Neural cell (in vitro differentiated cells): Measurements from ENCODE around the gene SEC14L6. TPM values are rescaled to one million over a fixed set of nuclear protein-coding genes. Genes with fewer than 3 reads are reported as not detected.
"Not testable (repeated sequence)": the region's sequence is repeated elsewhere in the genome, so short reads cannot be mapped to it uniquely, and the experiment has no call there.

Experiments
- H2AFZ ChIP-seq: fragments of 200-600, 300-800 bp; sonication (generic), shearing (Covaris generic); 2 replicates; pipeline ENCODE4 v1.6.0; 2014; ENCODE audit warnings: low read depth, mild to moderate bottlenecking, antibody characterized with exemption, low read length, moderate library complexity
- H3F3A ChIP-seq: fragments of 200-600 bp; shearing (Covaris generic); 2 replicates; pipeline ENCODE4 v1.6.1; 2016; ENCODE audit warnings: mild to moderate bottlenecking, moderate library complexity, mixed read lengths, antibody characterized with exemption, low read length; ENCODE audit not compliant: insufficient read depth, poor library complexity, severe bottlenecking
- H3K27ac ChIP-seq: fragments of 200-600, 300-800 bp; sonication (generic), shearing (Covaris generic); 2 replicates; pipeline ENCODE4 v1.5.1; 2014; ENCODE audit warnings: mild to moderate bottlenecking, low read length, moderate library complexity
- H3K27me3 ChIP-seq: fragments of 300-800, 200-600 bp; sonication (generic), shearing (Covaris generic); 2 replicates; pipeline ENCODE4 v1.6.0; 2014; ENCODE audit warnings: mild to moderate bottlenecking, low read depth, low read length, moderate library complexity; ENCODE audit not compliant: insufficient read depth
- H3K36me3 ChIP-seq: fragments of 300-800, 200-600 bp; sonication (generic), shearing (Covaris generic); 2 replicates; pipeline ENCODE4 v1.5.1; 2014; ENCODE audit warnings: mild to moderate bottlenecking, antibody characterized with exemption, low read length, moderate library complexity; ENCODE audit not compliant: insufficient read depth
- H3K4me2 ChIP-seq: fragments of 300-800, 200-600 bp; sonication (generic), shearing (Covaris generic); 2 replicates; pipeline ENCODE4 v1.6.0; 2014; ENCODE audit warnings: mild to moderate bottlenecking, low read length
- H3K4me3 ChIP-seq: fragments of 300-800, 200-600 bp; sonication (generic), shearing (Covaris generic); 2 replicates; pipeline ENCODE4 v1.5.1; 2014; ENCODE audit warnings: mild to moderate bottlenecking, low read length, moderate library complexity
- H3K79me2 ChIP-seq: fragments of 200-600 bp; shearing (Covaris generic); replicated peaks from 2 replicates; pipeline ENCODE4 v1.6.0; 2014; ENCODE audit warnings: mild to moderate bottlenecking, low read length, moderate library complexity; ENCODE audit not compliant: insufficient read depth
- H3K9ac ChIP-seq: fragments of 300-800, 200-600 bp; sonication (generic), shearing (Covaris generic); 2 replicates; pipeline ENCODE4 v1.6.1; 2016; ENCODE audit warnings: mild to moderate bottlenecking, low read length, mixed read lengths
- H3K9me2 ChIP-seq: fragments of 200-600 bp; shearing (Covaris generic); 2 replicates; pipeline ENCODE4 v1.6.1; 2016; ENCODE audit warnings: mild to moderate bottlenecking, low read length, mixed read lengths; ENCODE audit not compliant: insufficient read depth
- H3K9me3 ChIP-seq: fragments of 200-600, 300-800 bp; sonication (generic), shearing (Covaris generic); 2 replicates; pipeline ENCODE4 v1.6.1; 2016; ENCODE audit warnings: mild to moderate bottlenecking, mixed run types, low read length, moderate library complexity, mixed read lengths
- H4K20me1 ChIP-seq: fragments of 200-600 bp; shearing (Covaris generic); 2 replicates; pipeline ENCODE4 v1.6.1; 2016; ENCODE audit warnings: mild to moderate bottlenecking, mixed run types; ENCODE audit not compliant: insufficient read depth
- EP300 ChIP-seq: fragments of 450-650 bp; conservative IDR thresholded peaks from 2 replicates; pipeline ENCODE4 v1.6.1; 2014; ENCODE audit warnings: antibody characterized with exemption, mild to moderate bottlenecking, moderate library complexity; ENCODE audit not compliant: poor library complexity, severe bottlenecking
- EZH2 ChIP-seq: fragments of 200-600, 300-800 bp; shearing (Covaris generic), sonication (generic); IDR thresholded peaks from 2 replicates; pipeline ENCODE4 v1.6.1; 2014; ENCODE audit warnings: antibody characterized with exemption, low read length, borderline replicate concordance, mild to moderate bottlenecking; ENCODE audit not compliant: insufficient read depth, poor library complexity, severe bottlenecking
- MXI1 ChIP-seq: fragments of 450-650 bp; conservative IDR thresholded peaks from 2 replicates; pipeline ENCODE4 v1.6.1; 2014; ENCODE audit warnings: antibody characterized with exemption, mild to moderate bottlenecking; ENCODE audit not compliant: poor library complexity, severe bottlenecking
- POLR2AphosphoS5 ChIP-seq: IDR thresholded peaks from 2 replicates; pipeline ENCODE4 v1.6.1; 2012
- RAD21 ChIP-seq: fragments of 450-650 bp; conservative IDR thresholded peaks from 2 replicates; pipeline ENCODE4 v1.6.1; 2014; ENCODE audit warnings: antibody characterized with exemption, mild to moderate bottlenecking, moderate library complexity
- REST ChIP-seq: IDR thresholded peaks from 2 replicates; pipeline ENCODE4 v1.6.1; 2012; ENCODE audit warnings: borderline replicate concordance
- SMC3 ChIP-seq: fragments of 450-650 bp; conservative IDR thresholded peaks from 2 replicates; pipeline ENCODE4 v1.6.1; 2014; ENCODE audit warnings: antibody characterized with exemption, mild to moderate bottlenecking, moderate library complexity; ENCODE audit not compliant: poor library complexity
- TAF1 ChIP-seq: IDR thresholded peaks from 2 replicates; pipeline ENCODE4 v1.6.1; 2012; ENCODE audit warnings: low read depth
- polyA plus RNA-seq: library from polyadenylated mRNA; depleted of rRNA; stranded (reverse); fragments of >200 nt; gene quantifications from 2 replicates; pipeline ENCODE4 v1.2.3, GENCODE V29; 2014
- TF ChIP-seq, protein P1 (sequence below): fragments of 450-650 bp; IDR thresholded peaks from 2 replicates; pipeline ENCODE4 v1.5.1; 2014; ENCODE audit warnings: antibody characterized with exemption, mild to moderate bottlenecking, moderate library complexity; ENCODE audit not compliant: poor library complexity, severe bottlenecking

SEC14L6 gene
- polyA plus RNA-seq, 1 donor from 2014 or later: not detected

- H3K27ac ChIP-seq: no peak overlapping the region
- TF ChIP-seq RAD21: no peak
- TF ChIP-seq POLR2AphosphoS5: no peak
- no peak for TF ChIP-seq MXI1
- no peak overlapping the region for H2AFZ ChIP-seq
- no peaks in the 10 kb centered on the region for H3K79me2 ChIP-seq
- H3K9me3 ChIP-seq: no peaks in the 10 kb centered on the region
- no peak overlapping the region for H3K4me2 ChIP-seq
- no peak overlapping the region for H3K4me3 ChIP-seq
- H3K27me3 ChIP-seq: peaks cover 18% of the 10 kb centered on the region
- H3F3A ChIP-seq: no peaks in the 10 kb centered on the region
- H3K36me3 ChIP-seq: no peaks in the 10 kb centered on the region
- no peaks in the 10 kb centered on the region for H4K20me1 ChIP-seq
- H3K9ac ChIP-seq: no peak overlapping the region
- H3K9me2 ChIP-seq: no peaks in the 10 kb centered on the region
Observed at GRCh38 chr22:30542811-30543188, 3.7 kb downstream of the SEC14L6 start.

DNA sequence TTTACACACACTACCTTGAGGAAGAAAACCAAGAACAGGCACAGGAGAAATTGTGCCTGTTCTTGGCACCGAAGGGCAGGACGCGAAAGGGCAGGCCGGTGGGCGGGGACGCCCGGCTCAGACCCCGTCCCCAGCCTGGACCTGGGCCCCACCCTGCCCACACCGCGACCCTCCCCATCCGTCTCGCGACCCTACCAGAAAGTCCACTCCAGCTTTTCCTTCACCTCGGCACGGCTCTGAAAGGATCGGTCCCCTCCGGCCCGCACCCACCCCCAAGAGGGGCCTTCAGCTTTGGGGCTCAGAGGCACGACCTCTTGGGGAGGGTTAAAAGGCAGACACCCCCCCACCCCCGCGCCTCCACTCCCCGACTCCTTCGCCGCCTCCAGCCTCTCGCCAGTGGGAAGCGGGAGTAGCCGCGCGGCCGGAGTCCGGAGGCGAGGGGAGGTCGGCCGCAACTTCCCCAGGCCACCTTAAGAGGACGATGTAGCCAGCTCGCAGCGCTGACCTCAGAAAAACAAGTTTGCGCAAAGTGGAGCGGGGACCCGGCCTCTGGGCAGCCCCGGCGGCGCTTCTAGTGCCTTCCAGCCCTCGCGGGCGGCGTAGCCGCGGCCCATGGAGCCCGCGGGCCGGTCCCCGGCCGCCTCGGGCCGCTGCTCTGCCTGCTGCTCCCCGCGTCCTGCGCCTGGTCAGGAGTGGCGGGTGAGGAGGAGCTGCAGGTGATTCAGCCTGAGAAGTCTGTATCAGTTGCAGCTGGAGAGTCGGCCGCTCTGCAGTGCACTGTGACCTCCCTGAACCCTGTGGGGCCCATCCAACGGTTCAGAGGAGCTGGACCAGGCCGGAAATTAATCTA is 4.4 kb downstream of the SEC14L6 start:
- Histone ChIP-seq H3K79me2 (no peaks in the 10 kb centered on the region), H3K4me2 (no peak overlapping the region), H4K20me1 (no peaks in the 10 kb centered on the region), H3K36me3 (no peaks in the 10 kb centered on the region), H3K9me3 (no peaks in the 10 kb centered on the region), H2AFZ (no peak overlapping the region), H3K27me3 (peaks cover 18% of the 10 kb centered on the region), H3K27ac (no peak overlapping the region), H3K9me2 (no peaks in the 10 kb centered on the region), H3K9ac (no peak overlapping the region), H3F3A (no peaks in the 10 kb centered on the region), H3K4me3 (peak overlapping the region; percentile 31)
- no peak for TF ChIP-seq REST
- no peak for TF ChIP-seq EZH2
- TF ChIP-seq EP300: no peak
- TF ChIP-seq POLR2AphosphoS5: no peak
- TF ChIP-seq TAF1: no peak
- TF ChIP-seq, protein P1, sequence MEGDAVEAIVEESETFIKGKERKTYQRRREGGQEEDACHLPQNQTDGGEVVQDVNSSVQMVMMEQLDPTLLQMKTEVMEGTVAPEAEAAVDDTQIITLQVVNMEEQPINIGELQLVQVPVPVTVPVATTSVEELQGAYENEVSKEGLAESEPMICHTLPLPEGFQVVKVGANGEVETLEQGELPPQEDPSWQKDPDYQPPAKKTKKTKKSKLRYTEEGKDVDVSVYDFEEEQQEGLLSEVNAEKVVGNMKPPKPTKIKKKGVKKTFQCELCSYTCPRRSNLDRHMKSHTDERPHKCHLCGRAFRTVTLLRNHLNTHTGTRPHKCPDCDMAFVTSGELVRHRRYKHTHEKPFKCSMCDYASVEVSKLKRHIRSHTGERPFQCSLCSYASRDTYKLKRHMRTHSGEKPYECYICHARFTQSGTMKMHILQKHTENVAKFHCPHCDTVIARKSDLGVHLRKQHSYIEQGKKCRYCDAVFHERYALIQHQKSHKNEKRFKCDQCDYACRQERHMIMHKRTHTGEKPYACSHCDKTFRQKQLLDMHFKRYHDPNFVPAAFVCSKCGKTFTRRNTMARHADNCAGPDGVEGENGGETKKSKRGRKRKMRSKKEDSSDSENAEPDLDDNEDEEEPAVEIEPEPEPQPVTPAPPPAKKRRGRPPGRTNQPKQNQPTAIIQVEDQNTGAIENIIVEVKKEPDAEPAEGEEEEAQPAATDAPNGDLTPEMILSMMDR: no peak
- TF ChIP-seq SMC3: no peak

DNA sequence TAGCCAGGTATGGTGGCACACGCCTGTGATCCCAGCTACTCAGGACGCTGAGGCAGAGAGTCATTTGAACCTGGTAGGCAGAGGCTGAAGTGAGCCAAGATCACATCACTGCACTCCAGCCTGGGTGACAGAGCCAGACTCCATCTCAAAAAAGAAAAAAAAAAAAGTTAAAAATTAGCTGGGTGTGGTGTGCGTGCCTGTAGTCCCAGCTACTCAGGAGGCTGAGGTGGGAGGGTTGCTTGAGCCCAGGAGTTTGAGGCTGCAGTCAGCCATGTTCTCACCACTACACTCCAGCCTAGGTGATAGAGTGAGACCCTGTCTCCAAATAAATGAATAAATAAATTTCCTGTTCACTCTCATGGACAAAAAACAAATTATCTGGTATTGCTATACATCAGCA is 5.0 kb downstream of the SEC14L6 start:
- not testable (repeated sequence) for H3K4me2 ChIP-seq

More for the DNA sequence above, 5.0 kb downstream of the SEC14L6 start:
- not testable (repeated sequence) for H4K20me1 ChIP-seq, H3F3A ChIP-seq, H3K36me3 ChIP-seq, H2AFZ ChIP-seq, H3K79me2 ChIP-seq, H3K27ac ChIP-seq, H3K9me3 ChIP-seq, H3K9ac ChIP-seq, H3K9me2 ChIP-seq, H3K4me3 ChIP-seq
- H3K27me3 ChIP-seq: peaks cover 18% of the 10 kb centered on the region
